Prostate gland (tissue), 2 donors: ENCODE measurements around the gene FARS2.

Source experiments
- CTCF ChIP-seq, 4 experiments: fragments of 200-600 bp in 2 of 4; fragments of 450-650 bp in 2 of 4; sonication (generic) in 2 of 4; IDR thresholded peaks; 1 replicate in 3 of 4; 2 replicates in 1 of 4; pipeline ENCODE4 v1.5.1; 2016 to 2019; ENCODE audit warnings: antibody characterized with exemption in 4 of 4, mild to moderate bottlenecking in 2 of 4, moderate library complexity in 2 of 4
- POLR2A ChIP-seq: fragments of 450-650 bp; IDR thresholded peaks from one replicate; pipeline ENCODE4 v1.6.1; 2016; ENCODE audit warnings: antibody characterized with exemption, mild to moderate bottlenecking

GRCh38 chr6:5521322-5521721, 260.0 kb downstream of the FARS2 start:
- TF ChIP-seq CTCF (IDR thresholded peaks at IDR 0.05) (no peak), POLR2A (no peak)
